Measurements from ENCODE around the gene SSTR3. TPM values are rescaled to one million over a fixed set of nuclear protein-coding genes. Genes with fewer than 3 reads are reported as not detected.

The SSTR3 gene
- total and polyA plus RNA-seq, 10 of the 15 experiments (the other 5 are each of a cell fraction or from before 2014, with no cell fraction given): 0.03 to 4.5 (median 2.4) TPM

- no peak for TF ChIP-seq USF1 (IDR thresholded peaks at IDR 0.05; ENCODE audit: borderline replicate concordance, extremely low read length, insufficient read depth, low read depth, low read length)
- TF ChIP-seq, protein P1, sequence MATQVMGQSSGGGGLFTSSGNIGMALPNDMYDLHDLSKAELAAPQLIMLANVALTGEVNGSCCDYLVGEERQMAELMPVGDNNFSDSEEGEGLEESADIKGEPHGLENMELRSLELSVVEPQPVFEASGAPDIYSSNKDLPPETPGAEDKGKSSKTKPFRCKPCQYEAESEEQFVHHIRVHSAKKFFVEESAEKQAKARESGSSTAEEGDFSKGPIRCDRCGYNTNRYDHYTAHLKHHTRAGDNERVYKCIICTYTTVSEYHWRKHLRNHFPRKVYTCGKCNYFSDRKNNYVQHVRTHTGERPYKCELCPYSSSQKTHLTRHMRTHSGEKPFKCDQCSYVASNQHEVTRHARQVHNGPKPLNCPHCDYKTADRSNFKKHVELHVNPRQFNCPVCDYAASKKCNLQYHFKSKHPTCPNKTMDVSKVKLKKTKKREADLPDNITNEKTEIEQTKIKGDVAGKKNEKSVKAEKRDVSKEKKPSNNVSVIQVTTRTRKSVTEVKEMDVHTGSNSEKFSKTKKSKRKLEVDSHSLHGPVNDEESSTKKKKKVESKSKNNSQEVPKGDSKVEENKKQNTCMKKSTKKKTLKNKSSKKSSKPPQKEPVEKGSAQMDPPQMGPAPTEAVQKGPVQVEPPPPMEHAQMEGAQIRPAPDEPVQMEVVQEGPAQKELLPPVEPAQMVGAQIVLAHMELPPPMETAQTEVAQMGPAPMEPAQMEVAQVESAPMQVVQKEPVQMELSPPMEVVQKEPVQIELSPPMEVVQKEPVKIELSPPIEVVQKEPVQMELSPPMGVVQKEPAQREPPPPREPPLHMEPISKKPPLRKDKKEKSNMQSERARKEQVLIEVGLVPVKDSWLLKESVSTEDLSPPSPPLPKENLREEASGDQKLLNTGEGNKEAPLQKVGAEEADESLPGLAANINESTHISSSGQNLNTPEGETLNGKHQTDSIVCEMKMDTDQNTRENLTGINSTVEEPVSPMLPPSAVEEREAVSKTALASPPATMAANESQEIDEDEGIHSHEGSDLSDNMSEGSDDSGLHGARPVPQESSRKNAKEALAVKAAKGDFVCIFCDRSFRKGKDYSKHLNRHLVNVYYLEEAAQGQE (IDR thresholded peaks at IDR 0.05; ENCODE audit: low read depth, low read length): no peak
- TF ChIP-seq, protein P2, sequence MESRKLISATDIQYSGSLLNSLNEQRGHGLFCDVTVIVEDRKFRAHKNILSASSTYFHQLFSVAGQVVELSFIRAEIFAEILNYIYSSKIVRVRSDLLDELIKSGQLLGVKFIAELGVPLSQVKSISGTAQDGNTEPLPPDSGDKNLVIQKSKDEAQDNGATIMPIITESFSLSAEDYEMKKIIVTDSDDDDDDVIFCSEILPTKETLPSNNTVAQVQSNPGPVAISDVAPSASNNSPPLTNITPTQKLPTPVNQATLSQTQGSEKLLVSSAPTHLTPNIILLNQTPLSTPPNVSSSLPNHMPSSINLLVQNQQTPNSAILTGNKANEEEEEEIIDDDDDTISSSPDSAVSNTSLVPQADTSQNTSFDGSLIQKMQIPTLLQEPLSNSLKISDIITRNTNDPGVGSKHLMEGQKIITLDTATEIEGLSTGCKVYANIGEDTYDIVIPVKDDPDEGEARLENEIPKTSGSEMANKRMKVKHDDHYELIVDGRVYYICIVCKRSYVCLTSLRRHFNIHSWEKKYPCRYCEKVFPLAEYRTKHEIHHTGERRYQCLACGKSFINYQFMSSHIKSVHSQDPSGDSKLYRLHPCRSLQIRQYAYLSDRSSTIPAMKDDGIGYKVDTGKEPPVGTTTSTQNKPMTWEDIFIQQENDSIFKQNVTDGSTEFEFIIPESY (IDR thresholded peaks at IDR 0.05): no peak
Measured at GRCh38 chr22:37162221-37163095, 49.8 kb downstream of the SSTR3 start (continued).

All from GM12878 (cell line).